Heart left ventricle (tissue), 16 donors: ENCODE measurements around the gene NSFL1C. TPM values are rescaled to one million over a fixed set of nuclear protein-coding genes. Genes with fewer than 3 reads are reported as not detected.

Experiments
- ATAC-seq, 4 donors: fragments of 200-7000 bp; cut with Tn5 transposase; one replicate each; pipeline ENCODE4 v1.9.1; 2020 to 2022; ENCODE audit warnings: moderate library complexity in 4 of 4, mild to moderate bottlenecking in 3 of 4, moderate number of reproducible peaks in 1 of 4
- DNase-seq, 5 donors: peaks; one replicate each; pipeline ENCODE4 v3.0.0-alpha.2; 2020
- H3K27ac ChIP-seq, 12 donors: fragments of 200-600 bp; sonication (generic) in 4 of 12; one replicate each; pipeline versions ENCODE4 v1.5.0 to v1.8.0; 2016 to 2022; ENCODE audit warnings: mild to moderate bottlenecking in 2 of 12
- H3K27me3 ChIP-seq, 9 donors: fragments of 200-600 bp; sonication (generic) in 2 of 9; one replicate each; pipeline versions ENCODE4 v1.5.1 to v1.8.0; 2016 to 2022; ENCODE audit warnings: mild to moderate bottlenecking in 3 of 9
- H3K36me3 ChIP-seq, 9 donors: fragments of 200-600 bp; sonication (generic) in 2 of 9; one replicate each; pipeline versions ENCODE4 v1.5.0 to v1.8.0; 2018 to 2022; ENCODE audit warnings: mild to moderate bottlenecking in 2 of 9
- H3K4me1 ChIP-seq, 12 donors: fragments of 200-600 bp; sonication (generic) in 4 of 12; one replicate each; pipeline versions ENCODE4 v1.5.0 to v1.8.0; 2016 to 2022; ENCODE audit warnings: mild to moderate bottlenecking in 3 of 12
- H3K4me3 ChIP-seq, 12 donors: fragments of 200-600 bp; sonication (generic) in 4 of 12; one replicate each; pipeline versions ENCODE4 v1.5.0 to v1.8.0; 2017 to 2022; ENCODE audit warnings: mild to moderate bottlenecking in 9 of 12, moderate library complexity in 4 of 12
- H3K9me3 ChIP-seq, 12 donors: fragments of 200-600 bp; sonication (generic) in 4 of 12; one replicate each; pipeline versions ENCODE4 v1.5.0 to v1.8.0; 2016 to 2022; ENCODE audit warnings: mild to moderate bottlenecking in 1 of 12
- CTCF ChIP-seq, 12 donors: fragments of 200-600 bp; sonication (generic) in 4 of 12; IDR thresholded peaks; one replicate each; pipeline versions ENCODE4 v1.5.0 to v1.8.0; 2018 to 2022; ENCODE audit warnings: antibody characterized with exemption in 12 of 12, mild to moderate bottlenecking in 5 of 12
- POLR2A ChIP-seq, 2 donors: fragments of 450-650 bp; IDR thresholded peaks; one replicate each; pipeline ENCODE4 v1.6.1; 2017; ENCODE audit warnings: antibody characterized with exemption in 2 of 2, mild to moderate bottlenecking in 2 of 2, moderate library complexity in 2 of 2
- WGBS, 4 donors: extraction: QIAGEN DNeasy Blood & Tissue Kit in 2 of 4; methylation state at CpG; one replicate each; pipeline versions ENCODE4 v1.1.5 to v1.1.7; 2013 to 2018; 5-methylcytosine and 5-hydroxymethylcytosine counted together
- intact Hi-C, 10 donors: fragments of 100-400 bp; cut with DNase I; formaldehyde crosslinking; loops; one replicate each; pipeline versions ENCODE4 v1.11.1 to v1.14.2; 2022
- polyA plus RNA-seq, 2 donors: library from polyadenylated mRNA; stranded (reverse); fragments of 200-250 nt; gene quantifications; one replicate each; pipeline ENCODE4 v1.2.3, GENCODE V29; 2013
- total RNA-seq, 9 donors: library from RNA; depleted of rRNA in 2 of 9; stranded (reverse); fragments of >200 nt in 2 of 9; fragmentation: NEBNext Ultra II Directional in 3 of 9; extraction: Animal tissue kit (Norgen Biotek cat#: 25700) in 3 of 9; gene quantifications; one replicate each; pipeline versions ENCODE4 v1.1.0 to v1.2.4, GENCODE V29; 2016 to 2023
- donor health status: ischemic (EF 13 %, LVEDD 7.1; RV severe dilation, severe dysfunction).
- donor health status: healthy with polysubstance abuse.
- donor health status: DM: no; HTN: yes; CAD: no.
- donor health status: DM: no; HTN: no; CAD: no.
- donor health status: ischemic (EF 25% LVEDD 6.9; RV normal size, moderate dysfunction).
- donor health status: ischemic (EF 25% LVEDD 5.7; RV mildly dilated, moderate dysfunction).
- donor health status: healthy.
- donor health status: DM: yes; HTN: yes; CAD: no.
- donor health status: ischemic (EF 35%, LVEDD 5.7; RV mildly dilated, moderate dysfunction).
- donor health status: nonischemic (EF 11% LVEDD 7.7; RV severe dilation, severe dysfunction).
- donor health status: DM: yes; HTN: yes; CAD: no.
- donor health status: PGD.
- donor health status: ischemic (EF 29% LVEDD 5.4; RV normal size, mild dysfunction).
- donor health status: nonischemic (EF 23%, LVEDD 6.1; RV moderate dilation, normal function).

Gene NSFL1C
- total and polyA plus RNA-seq, 11 donors: 27.9 to 66.6 (median 55.8) TPM

DNA sequence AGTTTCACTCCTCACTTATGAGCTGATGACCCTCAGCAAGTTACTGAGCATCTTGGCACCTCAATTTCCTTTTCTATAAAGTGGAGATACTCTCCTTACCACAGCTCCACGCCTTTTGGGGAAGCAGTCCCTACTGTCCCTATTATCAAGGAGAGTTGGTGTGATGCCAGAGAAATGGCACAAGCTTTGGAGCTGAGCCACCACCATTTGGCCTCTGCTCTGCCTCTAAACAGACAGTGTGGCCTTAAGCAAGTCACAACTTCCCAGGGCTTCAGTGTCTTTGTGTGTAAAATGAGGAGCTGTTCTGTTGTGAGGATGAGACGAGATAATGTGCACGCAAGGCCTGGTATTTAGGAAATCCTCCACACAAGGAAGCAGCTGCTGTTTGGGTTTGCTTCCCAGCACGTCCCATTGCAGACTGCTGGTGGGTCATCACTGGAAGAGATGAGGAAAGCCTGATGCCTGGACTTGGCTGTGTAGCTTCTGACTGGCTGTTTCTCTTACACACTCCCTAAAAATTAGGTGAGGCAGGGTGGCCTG, 18.5 kb downstream of the NSFL1C start:
- H3K27me3 ChIP-seq: no peaks in the 10 kb centered on the region
- peak in 2 of 4 donors; percentile 38 to 45 for ATAC-seq
- peaks cover 15 to 100% (median 100%) of the 10 kb centered on the region in 9 donors for H3K36me3 ChIP-seq
- no peak for DNase-seq
- peaks cover 0 to 4% (median 0%) of the 10 kb centered on the region in 12 donors for H3K4me1 ChIP-seq
- no peak overlapping the region for H3K27ac ChIP-seq
- intact Hi-C loops: no loop called here
- H3K9me3 ChIP-seq: peaks cover 0 to 17% (median 5%) of the 10 kb centered on the region in 12 donors
- no peak overlapping the region for H3K4me3 ChIP-seq
- TF ChIP-seq POLR2A (IDR thresholded peaks at IDR 0.05) (no peak), CTCF (IDR thresholded peaks at IDR 0.05) (no peak)
- WGBS, 4 donors: 67 to 85% (median 79%) methylated on average over 4 of the region's 4 CpGs

GRCh38 chr20:1446536-1446935, 20.1 kb downstream of the NSFL1C start:
- Histone ChIP-seq H3K9me3 (peaks cover 0 to 11% (median 5%) of the 10 kb centered on the region in 12 donors), H3K4me3 (no peak overlapping the region), H3K27ac (no peak overlapping the region), H3K4me1 (peaks cover 0 to 4% (median 0%) of the 10 kb centered on the region in 12 donors), H3K36me3 (peaks cover 12 to 100% (median 100%) of the 10 kb centered on the region in 9 donors), H3K27me3 (no peaks in the 10 kb centered on the region)
- no peak for DNase-seq
- no peak for ATAC-seq
- no peak for TF ChIP-seq POLR2A (IDR thresholded peaks at IDR 0.05)
- TF ChIP-seq CTCF (IDR thresholded peaks at IDR 0.05): no peak
- 95 to 100% (median 98%) methylated on average over 1 of the region's 1 CpG for whole genome bisulfite sequencing, 4 donors
- intact Hi-C loops: no loop called here

DNA sequence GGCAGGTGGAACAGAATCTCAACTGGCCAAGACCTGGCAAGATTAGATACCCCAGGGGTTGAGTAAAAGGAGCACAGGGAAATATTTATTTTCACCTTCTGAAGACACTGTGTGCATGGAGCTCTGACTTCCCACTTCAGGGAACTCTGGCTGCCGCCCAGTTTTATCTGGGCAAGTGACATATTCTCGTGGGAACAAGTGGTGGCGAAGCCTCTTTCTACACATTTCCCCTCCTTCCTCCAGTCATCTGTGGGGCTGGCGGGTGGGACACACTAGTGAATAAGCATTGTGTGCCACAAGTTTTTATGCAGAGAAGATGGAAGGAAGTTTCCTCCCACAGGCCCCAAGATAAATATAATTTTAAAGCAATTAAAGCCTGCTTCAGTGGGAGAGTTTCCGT, 23.6 kb downstream of the NSFL1C start:
- ATAC-seq (peak in 1 of 4 donors; percentile 19), DNase-seq (peak in 1 of 5 donors; percentile 32)
- Histone ChIP-seq H3K4me3 (no peak overlapping the region), H3K9me3 (no peaks in the 10 kb centered on the region), H3K36me3 (peaks cover 3 to 96% (median 73%) of the 10 kb centered on the region in 9 donors), H3K27ac (no peak overlapping the region), H3K27me3 (no peaks in the 10 kb centered on the region), H3K4me1 (peaks cover 0 to 4% (median 0%) of the 10 kb centered on the region in 12 donors)
- 29 to 54% (median 45%) methylated on average over 5 of the region's 5 CpGs for WGBS, 4 donors
- TF ChIP-seq POLR2A (IDR thresholded peaks at IDR 0.05) (no peak), CTCF (IDR thresholded peaks at IDR 0.05) (no peak)
- intact Hi-C loops: no loop called here

GRCh38 chr20:1442304-1442703, 24.3 kb downstream of the NSFL1C start:
- Histone ChIP-seq H3K9me3 (no peaks in the 10 kb centered on the region), H3K27me3 (no peaks in the 10 kb centered on the region), H3K4me1 (peaks cover 0 to 4% (median 0%) of the 10 kb centered on the region in 12 donors), H3K27ac (no peak overlapping the region), H3K36me3 (peaks cover 3 to 88% (median 65%) of the 10 kb centered on the region in 9 donors), H3K4me3 (no peak overlapping the region)
- ATAC-seq (no peak), DNase-seq (no peak)
- intact Hi-C loops: no loop called here
- no peak for TF ChIP-seq POLR2A (IDR thresholded peaks at IDR 0.05)
- no peak for TF ChIP-seq CTCF (IDR thresholded peaks at IDR 0.05)
- 74 to 95% (median 92%) methylated on average over 2 of the region's 2 CpGs for WGBS, 4 donors
